ENCODE results near the gene TBX20. TPM values are rescaled to one million over a fixed set of nuclear protein-coding genes. Genes with fewer than 3 reads are reported as not detected.
A peak's percentile ranks its signal among the peaks of the same experiment; 100 is the strongest.

Gene TBX20
- total RNA-seq (2021; fragmentation: NEBNext Ultra II Directional; extraction: Animal tissue kit (Norgen Biotek cat#: 25700)) (0.26 and 0.29 TPM in 2 replicates), polyA plus RNA-seq (2011; rRNA removed) (0.08 TPM in 2 replicates), polyA minus RNA-seq (2011; rRNA and poly(A)+ RNA removed) (0.20 and 0.69 TPM in 2 replicates)
- 0.09 TPM for polyA plus RNA-seq (2011; cell fraction: cytosol; rRNA removed)
- 0.07 TPM for polyA plus RNA-seq (2011; cell fraction: nucleus; rRNA removed)
- 0.09 TPM in 3 of 4 replicates, not detected in the other for polyA plus RNA-seq (2012, experiment 1 of 2)
- not detected for polyA plus RNA-seq (2012, experiment 2 of 2)
- polyA plus RNA-seq (2013, experiment 1 of 2): 0.08 TPM
- 0.11 TPM for polyA plus RNA-seq (2013, experiment 2 of 2)
- polyA minus RNA-seq (2011; cell fraction: cytosol; rRNA and poly(A)+ RNA removed): not detected
- 1.8 TPM for polyA minus RNA-seq (2011; cell fraction: nucleus; rRNA and poly(A)+ RNA removed)
- long read RNA-seq, experiment 1: 0 reads
- long read RNA-seq, experiment 2: 0 reads

- H3K14ac ChIP-seq (ENCODE audit: insufficient read length): no peak within 1 kb of the TSS
- no peaks in the 10 kb centered on the region for H3K9me3 ChIP-seq (ENCODE audit: insufficient read depth in 2 of 2, low read depth in 1 of 2, low read length in 1 of 2)
- DNase-seq (ENCODE audit: low read depth in 1 of 2, low spot score in 2 of 2) (peak in 1 of 2 experiments; percentile 79), FAIRE-seq (no peak)
- H4K91ac ChIP-seq (replicated peaks; ENCODE audit: insufficient read length, low read length): no peak within 1 kb of the TSS
- peak within 1 kb of the TSS; percentile 75 for H3K18ac ChIP-seq (ENCODE audit: extremely low read depth, low read length)
- no peaks in the 10 kb centered on the region for H3K79me1 ChIP-seq (ENCODE audit: low read depth, low read length)
- peaks cover 5 to 31% (median 12%) of the 10 kb centered on the region in 4 experiments for H3K4me1 ChIP-seq (replicated peaks in 1 of 4; ENCODE audit: control insufficient read depth in 3 of 4, insufficient read depth in 4 of 4, low read length in 3 of 4)
- peaks cover 7 to 24% of the 10 kb centered on the region in 2 experiments for H4K20me1 ChIP-seq (replicated peaks in 1 of 2; ENCODE audit: control insufficient read depth in 1 of 2, insufficient read depth in 2 of 2, low read length in 2 of 2)
- POLR2A ChIA-PET (ENCODE audit: partially characterized antibody): interaction anchor here (4.9 kb wide), 1 partner anchor 8 kb away, joined by 35 read pairs; no protein-coding TSS in a partner anchor
- no peak within 1 kb of the TSS for H2AK5ac ChIP-seq (ENCODE audit: low read depth, low read length)
- no peak within 1 kb of the TSS for H3K9ac ChIP-seq (replicated peaks in 1 of 4; ENCODE audit: extremely low read depth in 1 of 4, low read depth in 3 of 4, low read length in 3 of 4)
- WGBS, 2 experiments (ENCODE audit: extremely low coverage in 1 of 2, insufficient coverage in 1 of 2, insufficient read length in 1 of 2, insufficient replicate concordance in 2 of 2, low coverage in 1 of 2, low lambda C conversion rate in 2 of 2, missing lambda C conversion rate in 1 of 2): 2% methylated on average over 50 of the region's 76 CpGs; no CpG with 5 or more reads in 1 of the 2 experiments
- no peak within 1 kb of the TSS for H2BK120ac ChIP-seq (replicated peaks; ENCODE audit: low read depth, low read length)
- peak within 1 kb of the TSS; percentile 57; the same call in 1 of the 2 replicates for H2AFZ ChIP-seq (ENCODE audit: low read length)
- H2BK15ac ChIP-seq (ENCODE audit: low read length): no peak within 1 kb of the TSS; the same call in 1 of the 2 replicates
- H4K8ac ChIP-seq (ENCODE audit: extremely low read depth, insufficient read depth, low read length): peak within 1 kb of the TSS; percentile 68
- 0 out of 2 replicates have a peak within 1 kb of the TSS, but pooled peaks have one; percentile 50 for H2BK12ac ChIP-seq (ENCODE audit: low read depth, low read length)
- CTCF ChIA-PET (ENCODE audit: partially characterized antibody): interaction anchor here (1.0 to 1.7 kb wide), 2 partner anchors 10 to 176 kb away, joined by 3 to 6 read pairs; no protein-coding TSS in a partner anchor
- H3K4me3 ChIP-seq (ENCODE audit: extremely low read depth in 1 of 4, insufficient read depth in 2 of 4, low read depth in 3 of 4, low read length in 4 of 4): peak within 1 kb of the TSS; percentile 37 to 64 (median 52)
- no peak within 1 kb of the TSS for H3K4ac ChIP-seq (replicated peaks; ENCODE audit: insufficient read length, low read depth, low read length)
- no peak within 1 kb of the TSS for H3K27ac ChIP-seq (ENCODE audit: low read depth, low read length)
- no peak within 1 kb of the TSS for H3K23ac ChIP-seq (ENCODE audit: insufficient read length)
- peaks cover 76 to 100% (median 96%) of the 10 kb centered on the region in 4 experiments for H3K27me3 ChIP-seq (replicated peaks in 1 of 4; ENCODE audit: control insufficient read depth in 3 of 4, extremely low read depth in 1 of 4, insufficient read depth in 3 of 4, low read length in 3 of 4)
- no peak within 1 kb of the TSS for H2BK20ac ChIP-seq (ENCODE audit: low read length)
- no peak within 1 kb of the TSS; the same call in 1 of the 2 replicates for H2BK5ac ChIP-seq (ENCODE audit: low read depth, low read length)
- peaks cover 23% of the 10 kb centered on the region; the same call in 1 of the 2 replicates for H3K23me2 ChIP-seq (ENCODE audit: low read depth, low read length)
- no peaks in the 10 kb centered on the region for H3K36me3 ChIP-seq (ENCODE audit: control insufficient read depth in 2 of 4, insufficient read depth in 4 of 4, low read length in 3 of 4)
- H3K4me2 ChIP-seq (ENCODE audit: insufficient read depth in 1 of 2, low read depth in 2 of 2, low read length in 2 of 2): peak within 1 kb of the TSS; percentile 69 to 95
- no peak within 1 kb of the TSS for H3K56ac ChIP-seq (replicated peaks; ENCODE audit: insufficient read length, low read depth, low read length)
- no peak within 1 kb of the TSS for H4K5ac ChIP-seq (ENCODE audit: insufficient read length, low read depth, low read length)
- no peaks in the 10 kb centered on the region for H3K79me2 ChIP-seq (ENCODE audit: control insufficient read depth in 1 of 2, insufficient read depth in 2 of 2, low read length in 2 of 2)
- TF ChIP-seq YY1 (IDR thresholded peaks at IDR 0.05; ENCODE audit: low read depth, low read length): no peak
- TF ChIP-seq BRCA1 (IDR thresholded peaks at IDR 0.05; ENCODE audit: low read depth, low read length): no peak
- TF ChIP-seq SP1 (IDR thresholded peaks at IDR 0.05; ENCODE audit: low read depth, low read length): no peak
- TF ChIP-seq NANOG (IDR thresholded peaks at IDR 0.05; ENCODE audit: insufficient read depth, low read depth, low read length, poor library complexity, severe bottlenecking): no peak
- TF ChIP-seq CHD1 (IDR thresholded peaks at IDR 0.05; ENCODE audit: low read depth, low read length): no peak
- TF ChIP-seq E2F6 (IDR thresholded peaks at IDR 0.05): peak; percentile 45; the same call in 1 of the 2 replicates
- no peak for TF ChIP-seq JUN (IDR thresholded peaks at IDR 0.05; ENCODE audit: low read depth, low read length)
- no peak for TF ChIP-seq SIRT6 (IDR thresholded peaks at IDR 0.05; ENCODE audit: low read length)
- TF ChIP-seq SP4 (IDR thresholded peaks at IDR 0.05; ENCODE audit: low read length): no peak
- peak; percentile 92 for TF ChIP-seq SUZ12 (IDR thresholded peaks at IDR 0.05; ENCODE audit: low read length)
These were observed at the start of gene TBX20 for GRCh38 chr7:35253710-35254495. TSS of gene TBX20 (minus strand) at chr7:35254100. CDS start at chr7:35253620, 480 bp downstream.

Measured in H1 (cell line).